Stimulated activated CD8-positive, alpha-beta memory T cell treated with anti-CD3 and anti-CD28 coated beads, Interleukin-2, amount 100 ng/mL, for 1 hour (primary cell): Measurements from ENCODE around the gene GJB2.

Experiments used
- DNase-seq, 2 donors: peaks; one replicate each; pipeline ENCODE4 v3.0.0-alpha.2; 2020; ENCODE audit warnings: low read depth in 2 of 2

The GJB2 gene

DNA sequence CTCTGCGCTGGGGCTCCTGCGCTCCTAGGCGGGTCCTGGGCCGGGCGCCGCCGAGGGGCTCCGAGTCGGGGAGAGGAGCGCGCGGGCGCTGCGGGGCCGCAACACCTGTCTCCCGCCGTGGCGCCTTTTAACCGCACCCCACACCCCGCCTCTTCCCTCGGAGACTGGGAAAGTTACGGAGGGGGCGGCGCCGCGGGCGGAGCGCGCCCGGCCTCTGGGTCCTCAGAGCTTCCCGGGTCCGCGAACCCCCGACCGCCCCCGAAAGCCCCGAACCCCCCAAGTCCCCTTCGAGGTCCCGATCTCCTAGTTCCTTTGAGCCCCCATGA lies at the start of gene GJB2:
Gene GJB2 (minus strand): TSS at position 103 of the 326 bp plus-strand sequence. CDS start 3,357 bp downstream, outside the sequence.
- DNase-seq: no peak

DNA sequence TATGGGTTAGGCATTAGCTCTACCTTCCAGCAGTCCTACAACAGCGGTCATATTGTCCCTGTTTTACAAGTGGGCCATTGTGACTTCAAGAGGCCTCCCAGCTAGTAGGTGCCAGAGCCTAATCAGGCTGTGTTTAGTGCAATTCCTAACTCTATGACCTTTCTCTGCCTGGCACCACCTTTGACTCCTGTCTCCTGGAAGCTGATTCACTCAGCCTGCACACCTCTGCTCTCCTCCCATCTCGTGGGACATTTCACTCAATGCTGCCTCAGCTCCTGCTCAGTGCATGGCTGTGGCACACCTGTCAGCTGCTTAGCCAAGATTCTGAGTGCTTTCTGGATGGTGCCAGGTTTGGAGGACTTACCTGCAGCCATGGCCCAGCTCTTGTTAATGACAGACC lies 48.9 kb upstream of the GJB2 start:
- no peak for DNase-seq

DNA sequence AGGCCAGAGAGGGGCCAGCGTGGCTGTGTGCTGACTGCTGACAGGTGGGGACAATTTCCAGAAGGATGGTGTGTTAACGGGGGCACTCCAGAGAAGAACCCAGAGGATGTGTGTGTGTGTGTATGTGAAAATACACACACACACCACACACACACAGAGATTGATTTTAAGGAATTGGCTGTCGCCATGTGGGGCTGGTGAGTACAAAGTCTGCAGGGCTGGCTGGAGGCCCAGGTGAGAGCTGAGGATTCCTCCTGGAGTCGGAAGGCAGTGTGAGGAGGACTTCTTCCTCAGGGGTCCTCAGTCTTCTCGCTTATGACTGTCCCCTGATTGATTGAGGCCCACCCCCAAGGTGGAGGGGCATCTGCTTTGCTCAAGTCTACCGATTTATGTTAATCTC lies 47.0 kb upstream of the GJB2 start:
- DNase-seq: no peak

DNA sequence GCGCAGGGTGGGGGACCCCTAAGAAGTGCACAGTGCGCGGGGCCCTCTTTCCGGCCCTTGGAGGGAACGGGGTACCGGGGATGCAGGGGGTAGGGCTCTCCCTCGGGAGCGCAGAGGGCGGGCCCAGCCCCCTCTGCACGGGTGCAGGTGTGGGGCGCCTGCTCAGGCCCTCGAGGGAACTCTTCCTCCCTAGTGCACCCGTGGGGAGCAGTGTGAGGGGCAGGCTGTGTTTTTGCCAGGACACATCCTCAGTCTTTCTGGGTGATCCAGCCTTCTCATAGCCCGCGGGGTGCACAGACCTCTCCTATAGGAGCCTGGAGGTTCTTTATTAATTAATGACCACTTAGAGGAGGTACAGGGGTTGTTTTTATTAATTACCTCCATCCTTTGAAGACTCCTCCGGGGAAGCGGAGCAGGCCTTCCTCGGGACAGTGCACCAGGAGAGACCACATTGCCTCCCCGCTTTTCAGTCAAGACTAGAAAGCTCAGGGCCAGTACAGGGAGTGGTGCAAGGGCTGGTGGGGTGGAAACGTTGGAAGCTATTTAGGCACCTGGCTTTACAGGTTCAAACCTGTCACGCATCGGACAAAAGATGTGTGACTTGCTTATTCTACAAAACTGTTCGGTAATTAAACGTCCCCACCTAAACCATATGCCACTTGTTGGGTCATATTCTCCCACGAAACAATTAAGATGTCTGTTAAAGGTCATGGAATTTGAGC lies 40.0 kb upstream of the GJB2 start:
- DNase-seq: no peak

DNA sequence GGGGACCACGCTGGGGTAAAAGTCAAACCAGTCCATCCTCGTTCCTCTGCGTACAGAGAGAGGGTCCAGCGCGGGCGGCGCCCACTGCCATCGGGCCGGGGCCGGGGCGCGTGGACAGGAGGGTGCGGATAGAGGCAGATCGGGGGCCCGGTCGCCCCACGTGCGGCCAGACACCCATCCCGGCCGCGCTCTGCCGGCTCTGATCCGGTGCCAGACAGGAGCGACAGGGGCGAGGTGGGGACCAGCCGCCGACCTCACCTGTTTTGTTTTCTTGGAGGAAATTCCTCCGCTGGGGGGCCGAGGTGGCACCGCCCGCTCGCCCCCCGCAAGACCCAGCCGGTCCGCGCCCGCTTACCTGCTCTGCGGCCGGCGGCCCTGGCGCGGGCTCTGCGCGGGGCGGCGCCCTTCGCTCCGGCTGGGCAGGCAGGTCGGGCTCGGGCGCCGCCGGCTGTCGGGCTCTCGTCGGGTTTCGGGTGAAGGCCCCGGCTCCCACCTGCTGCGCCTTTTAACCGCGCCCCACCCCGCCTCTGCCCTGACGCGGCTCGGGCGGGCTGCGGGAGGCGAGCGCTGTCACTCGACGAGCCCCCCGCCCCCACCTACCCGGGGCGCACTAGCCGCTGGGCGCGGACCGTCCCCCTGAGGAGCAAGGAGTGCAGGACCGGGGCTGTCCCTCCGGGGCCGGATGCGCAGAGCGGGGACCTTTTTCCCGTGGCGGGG lies 39.3 kb upstream of the GJB2 start, which contains the start of gene GJB6:
Gene GJB6 (minus strand): TSS at position 481 of the 717 bp plus-strand sequence. CDS start 8,839 bp downstream, outside the sequence.
- peak in 1 of 2 donors; percentile 11 for DNase-seq

DNA sequence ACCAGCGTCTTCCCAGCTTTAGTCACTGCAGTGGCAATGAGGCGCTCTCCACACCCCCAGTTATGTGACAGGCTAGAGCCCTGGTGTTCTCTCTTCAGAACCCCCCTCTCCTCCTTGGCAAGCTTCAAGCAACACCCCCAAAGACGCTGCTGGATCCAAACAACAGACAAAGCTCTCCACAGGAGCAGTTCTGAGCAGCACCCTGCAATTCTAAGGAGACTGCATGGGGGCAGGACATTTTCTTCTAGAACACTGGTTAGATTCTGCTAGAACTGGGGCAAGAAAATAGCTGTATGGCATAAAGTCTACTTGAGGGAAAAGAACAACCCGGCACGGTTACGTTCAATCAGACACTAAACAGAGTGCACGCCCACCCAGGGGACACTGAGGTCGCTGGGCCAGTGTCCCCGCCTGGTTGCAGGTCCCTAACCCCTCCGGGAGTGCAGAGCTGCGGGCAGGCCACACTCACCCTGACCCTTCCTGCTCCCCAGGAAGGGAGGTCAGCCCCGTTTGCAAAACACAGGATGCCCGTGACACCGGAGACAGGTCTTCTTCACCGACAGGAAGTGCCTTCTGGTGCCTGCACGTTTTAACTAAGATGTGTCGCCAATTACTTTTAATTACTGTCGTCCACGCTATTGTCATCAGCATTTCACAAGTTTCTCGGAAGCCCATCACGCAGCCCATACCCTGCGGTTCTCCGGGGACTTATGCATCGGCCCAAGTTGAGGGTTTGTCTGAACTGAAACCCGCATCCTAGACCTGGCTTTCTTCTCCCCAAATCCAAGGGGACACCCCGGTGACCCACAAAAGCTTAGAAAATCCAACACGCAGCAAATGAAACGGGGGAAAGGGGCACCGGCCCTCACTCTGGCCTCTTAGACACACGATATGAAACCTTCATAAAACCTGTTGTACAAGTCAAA lies 38.4 kb upstream of the GJB2 start:
- DNase-seq: no peak

DNA sequence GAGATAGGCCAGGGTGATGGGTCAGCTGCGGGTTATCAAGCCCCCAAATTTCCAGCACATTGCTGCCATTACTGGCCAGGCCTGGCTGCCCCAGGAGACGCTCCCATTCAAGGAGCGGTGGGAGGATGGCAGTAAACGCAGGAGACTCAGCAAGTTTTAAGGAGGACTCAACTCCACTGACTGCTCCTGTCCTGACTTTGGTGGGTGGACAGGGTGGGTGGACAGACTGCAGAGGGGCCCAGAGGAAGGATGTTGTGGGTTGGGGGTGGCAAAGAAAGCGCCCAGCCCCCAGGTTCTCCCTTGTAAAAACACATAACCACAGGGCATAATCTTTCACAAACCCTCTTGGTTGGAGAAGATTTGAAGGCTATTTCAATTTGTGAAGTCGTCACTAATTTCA lies 35.0 kb upstream of the GJB2 start:
- no peak for DNase-seq

DNA sequence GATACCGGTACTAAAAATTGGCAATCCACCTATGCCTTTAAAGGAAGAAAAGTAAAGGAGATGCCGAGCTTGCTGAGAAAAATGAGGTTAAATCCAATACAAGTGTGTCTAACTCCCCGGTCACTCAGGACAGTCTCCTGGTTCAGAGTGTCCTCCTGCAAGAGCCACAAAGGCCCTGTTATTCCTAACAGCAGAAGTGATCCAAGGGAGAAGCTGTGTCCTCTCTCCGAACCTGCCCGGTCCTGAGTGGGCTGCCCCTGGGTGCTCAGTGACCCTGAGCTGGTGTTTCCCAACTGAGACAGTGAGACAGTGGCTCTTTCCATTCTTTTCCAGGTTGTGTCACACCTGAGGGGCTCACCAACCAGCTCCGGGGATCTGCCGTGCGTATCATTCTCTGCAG lies 34.5 kb upstream of the GJB2 start:
- DNase-seq: no peak

DNA sequence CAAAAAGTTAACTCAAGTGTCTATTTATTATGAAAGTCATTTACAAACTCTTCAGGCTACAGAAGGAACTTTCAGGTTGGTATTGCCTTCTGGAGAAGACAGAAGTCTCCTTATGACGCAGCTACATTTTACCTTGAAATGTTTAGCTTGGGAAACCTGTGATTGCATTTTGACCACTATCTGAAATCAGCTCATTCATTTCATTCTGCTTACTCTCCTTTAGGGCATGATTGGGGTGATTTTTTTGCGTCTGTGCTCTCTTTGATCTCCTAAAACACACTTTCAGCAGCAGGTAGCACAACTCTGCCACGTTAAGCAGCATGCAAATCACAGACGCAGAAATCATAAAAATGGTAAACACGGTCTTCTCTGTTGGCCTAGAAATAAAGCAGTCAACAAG lies 29.8 kb upstream of the GJB2 start:
- no peak for DNase-seq

DNA sequence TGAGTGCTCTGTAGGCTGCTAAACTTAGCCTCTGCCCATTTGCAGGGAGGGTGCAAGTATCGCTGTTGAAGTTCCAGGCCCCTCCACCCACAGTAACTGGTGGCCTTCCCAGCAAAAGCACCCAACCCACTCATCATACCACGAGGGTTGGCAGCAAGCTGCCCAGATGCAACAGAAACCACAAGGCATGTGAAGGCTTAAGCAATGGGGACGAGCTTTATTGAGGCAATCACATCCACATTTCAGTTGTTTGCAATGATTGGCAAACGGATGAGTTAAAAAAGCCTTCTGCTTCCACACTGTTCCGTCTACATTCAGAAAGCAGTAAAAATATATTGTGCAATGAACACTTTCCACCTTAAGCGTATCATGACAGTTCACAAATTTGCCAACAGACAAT lies 29.0 kb upstream of the GJB2 start:
- no peak for DNase-seq

DNA sequence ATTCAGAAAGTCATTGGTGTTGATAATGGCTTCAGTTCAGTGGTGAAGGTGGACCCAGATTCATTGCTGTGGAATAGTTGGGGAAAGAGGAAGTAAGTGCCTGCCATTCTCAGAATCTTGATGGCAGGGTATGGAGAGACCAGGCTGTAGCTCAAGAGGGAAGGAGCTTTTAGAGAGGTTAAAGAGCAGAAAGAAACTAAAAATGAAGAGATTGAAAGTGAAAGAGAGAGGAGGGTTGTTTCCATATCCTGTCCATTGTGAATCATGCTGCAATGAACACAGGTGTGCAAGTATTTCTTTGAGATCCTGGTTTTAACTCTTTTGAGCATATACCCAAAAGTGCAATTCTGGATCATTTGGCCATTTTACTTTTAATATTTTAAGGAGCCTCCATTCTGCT lies 26.8 kb upstream of the GJB2 start:
- DNase-seq: no peak

DNA sequence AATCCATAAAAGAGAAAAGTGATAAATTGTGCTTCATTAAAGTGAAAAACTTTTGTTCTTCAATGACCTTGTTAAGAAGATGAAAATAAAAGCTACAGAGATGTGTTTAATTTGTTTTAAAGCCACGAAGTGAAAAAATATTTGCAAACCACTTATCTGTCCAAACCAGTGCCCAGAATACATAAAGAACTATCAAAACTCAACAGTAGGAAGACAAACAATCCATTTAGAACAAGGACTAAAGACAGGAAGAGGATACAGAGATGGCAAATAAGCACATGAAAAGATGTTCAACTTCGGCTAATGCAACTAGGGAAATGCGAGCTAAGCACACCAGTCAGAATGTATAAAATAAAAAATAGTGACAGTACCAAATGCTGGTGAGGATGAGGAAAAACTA lies 24.4 kb upstream of the GJB2 start:
- no peak for DNase-seq

DNA sequence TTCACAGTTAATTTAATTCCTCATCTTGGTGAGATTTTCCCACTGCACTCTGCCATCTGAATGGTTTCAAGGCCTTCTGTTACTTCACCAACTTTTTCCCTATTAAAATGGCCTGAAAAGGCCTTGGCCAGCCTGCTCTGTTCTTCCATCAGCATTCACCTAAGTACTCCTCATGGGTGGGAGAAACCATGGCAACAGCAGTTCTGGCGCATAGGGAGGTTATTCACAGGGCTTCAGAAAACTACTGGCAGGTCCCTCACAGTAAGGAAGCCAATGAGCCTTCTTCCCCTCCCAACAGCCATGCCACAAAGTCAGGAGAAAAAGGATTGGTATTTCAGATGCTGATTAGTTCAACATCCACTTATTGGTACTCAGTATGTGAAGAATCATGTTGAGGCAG lies 17.2 kb upstream of the GJB2 start:
- no peak for DNase-seq

DNA sequence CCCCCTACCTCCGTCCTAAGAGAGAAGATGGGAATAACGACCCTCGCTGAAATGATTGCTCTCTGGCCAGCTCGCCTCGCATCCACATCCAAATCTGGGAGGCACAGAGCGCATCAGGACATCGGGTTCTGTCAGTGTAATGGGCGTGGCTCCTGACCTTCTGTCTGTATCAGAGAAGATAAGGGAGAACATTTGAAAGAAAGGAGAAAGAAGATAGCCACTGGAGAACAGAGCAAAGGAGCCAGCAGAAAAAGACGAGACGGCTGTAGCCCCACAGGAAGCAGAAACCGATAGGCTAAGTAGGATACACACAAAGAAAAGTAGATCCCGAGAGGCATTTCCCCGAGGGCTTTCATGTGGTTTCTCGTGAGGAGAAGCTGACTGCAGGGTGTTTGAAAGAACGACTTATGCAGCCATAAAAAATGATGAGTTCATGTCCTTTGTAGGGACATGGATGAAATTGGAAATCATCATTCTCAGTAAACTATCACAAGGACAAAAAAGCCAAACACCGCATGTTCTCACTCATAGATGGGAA lies 14.0 kb upstream of the GJB2 start:
- DNase-seq: no peak

DNA sequence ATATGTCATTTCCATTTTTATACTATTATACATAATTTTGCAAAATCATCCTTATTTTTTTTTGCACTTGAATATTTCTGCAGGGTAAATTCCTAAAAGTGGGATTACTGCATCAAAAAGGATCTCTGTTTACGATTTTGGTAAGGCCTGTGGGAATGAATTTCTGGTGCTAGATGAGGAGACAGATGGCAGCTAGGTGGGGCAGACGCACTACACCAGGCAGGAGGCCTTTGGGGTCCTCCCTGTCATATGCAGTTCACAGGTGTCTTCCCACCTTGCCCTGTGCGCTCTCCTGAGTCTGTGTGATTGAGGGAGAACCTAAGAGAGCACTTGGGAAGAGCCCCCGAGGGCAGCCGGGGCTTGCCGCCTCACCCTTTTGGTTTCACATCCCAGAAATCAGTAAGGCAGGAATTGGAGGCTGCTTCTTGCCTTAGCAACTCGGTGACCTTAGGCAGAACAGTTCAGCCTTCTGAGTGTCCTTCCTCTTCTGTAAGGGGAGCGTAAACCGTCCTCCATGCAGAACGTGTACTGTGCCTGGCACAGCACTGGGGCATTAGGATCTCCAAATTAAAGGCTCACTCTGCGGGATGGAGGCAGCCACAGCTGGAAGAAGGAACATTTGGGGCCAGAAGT lies 13.4 kb upstream of the GJB2 start:
- no peak for DNase-seq

DNA sequence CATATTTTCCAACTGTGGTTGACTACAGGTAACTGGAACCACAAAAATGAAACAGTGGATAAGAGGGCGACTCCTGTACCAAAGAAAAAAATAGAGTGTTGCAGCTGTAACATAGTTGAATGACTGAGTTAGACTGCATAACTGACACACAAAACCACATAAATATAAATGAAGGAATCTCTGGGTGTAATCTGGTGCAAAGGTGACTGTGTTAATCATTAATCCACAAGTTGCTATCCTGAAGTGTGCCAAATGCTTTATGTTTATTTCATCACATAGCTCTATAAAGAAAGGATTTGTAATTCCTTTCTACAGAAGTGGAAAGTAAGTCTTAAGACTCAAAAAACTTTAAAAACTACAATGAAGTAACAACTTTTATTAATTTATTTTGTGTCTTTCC lies 6.0 kb upstream of the GJB2 start:
- DNase-seq: no peak

DNA sequence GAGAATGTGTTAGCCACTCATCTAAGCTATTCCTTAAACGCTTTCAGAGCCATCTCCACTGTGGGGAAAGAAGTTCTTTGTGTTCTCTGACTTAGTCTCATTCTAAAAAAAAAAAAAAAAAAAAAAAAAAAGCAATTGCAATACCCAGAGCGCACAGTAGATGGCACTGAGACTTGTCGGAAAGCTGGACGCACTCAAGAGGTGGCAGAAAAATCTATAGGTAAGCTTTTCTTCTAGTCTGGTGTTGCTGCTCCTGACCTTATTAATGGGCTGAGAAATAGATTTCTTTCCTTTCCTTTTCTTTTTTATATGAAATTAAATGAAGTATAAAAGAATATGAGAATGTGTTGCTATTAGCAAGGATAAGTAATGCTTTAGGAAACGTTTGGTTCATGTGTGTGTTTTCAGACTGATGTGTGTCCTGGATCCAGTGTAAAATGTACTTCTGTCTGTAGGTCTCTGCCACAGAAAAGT lies 4.7 kb upstream of the GJB2 start:
- no peak for DNase-seq

DNA sequence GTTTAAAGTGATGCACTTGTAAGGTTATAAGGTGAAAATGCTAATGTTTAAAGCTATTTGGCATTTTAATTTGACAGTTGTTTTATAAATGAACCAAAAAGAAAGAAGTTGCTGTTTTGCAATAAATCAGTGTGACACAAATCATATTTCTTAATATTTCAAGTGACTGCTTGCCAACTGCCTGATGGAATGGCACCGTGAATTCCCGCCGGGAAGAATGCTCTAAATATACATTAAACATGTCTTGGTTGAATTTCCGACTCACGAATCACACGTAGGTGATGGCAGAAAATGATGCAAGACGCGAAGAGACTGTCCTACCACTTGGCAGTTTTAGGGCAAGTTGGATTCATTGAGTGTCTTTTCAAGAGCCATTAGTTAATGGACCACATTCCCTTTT lies 3.1 kb upstream of the GJB2 start:
- DNase-seq: no peak

DNA sequence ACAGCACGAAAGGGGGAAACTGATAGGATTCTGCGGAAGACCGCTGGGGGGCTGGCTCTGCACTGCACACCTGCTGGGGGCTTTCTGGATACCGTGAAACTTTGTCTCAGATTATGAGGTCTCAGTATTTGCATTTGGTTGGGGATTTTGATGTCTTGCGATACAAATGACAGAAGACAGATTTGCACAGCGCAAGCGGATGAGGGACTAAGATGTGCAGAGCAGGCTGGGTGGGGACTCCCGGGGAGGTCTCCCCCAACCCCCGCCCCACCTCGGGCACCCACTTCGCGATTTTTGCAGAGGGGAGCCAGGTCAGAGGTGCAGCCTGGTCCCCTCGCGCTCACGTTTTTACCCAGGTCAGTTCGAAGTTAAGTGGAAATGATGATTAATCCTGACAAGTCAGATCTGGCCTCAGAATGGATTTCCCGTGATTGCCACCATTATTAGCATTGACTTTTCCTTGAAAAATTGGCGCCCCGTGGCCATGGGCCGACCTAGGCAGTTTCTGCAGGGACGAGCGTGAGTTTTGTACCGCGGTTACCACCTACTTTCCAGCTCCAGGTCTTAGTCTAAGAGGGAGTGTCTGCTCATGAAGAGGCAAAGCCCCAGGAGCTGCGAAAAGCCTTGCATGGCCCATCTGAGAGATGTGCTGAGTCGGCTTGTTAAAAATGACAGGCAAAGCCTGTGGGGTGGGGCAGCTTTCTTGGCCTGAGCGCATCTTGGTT lies 1.3 kb upstream of the GJB2 start:
- DNase-seq: no peak

DNA sequence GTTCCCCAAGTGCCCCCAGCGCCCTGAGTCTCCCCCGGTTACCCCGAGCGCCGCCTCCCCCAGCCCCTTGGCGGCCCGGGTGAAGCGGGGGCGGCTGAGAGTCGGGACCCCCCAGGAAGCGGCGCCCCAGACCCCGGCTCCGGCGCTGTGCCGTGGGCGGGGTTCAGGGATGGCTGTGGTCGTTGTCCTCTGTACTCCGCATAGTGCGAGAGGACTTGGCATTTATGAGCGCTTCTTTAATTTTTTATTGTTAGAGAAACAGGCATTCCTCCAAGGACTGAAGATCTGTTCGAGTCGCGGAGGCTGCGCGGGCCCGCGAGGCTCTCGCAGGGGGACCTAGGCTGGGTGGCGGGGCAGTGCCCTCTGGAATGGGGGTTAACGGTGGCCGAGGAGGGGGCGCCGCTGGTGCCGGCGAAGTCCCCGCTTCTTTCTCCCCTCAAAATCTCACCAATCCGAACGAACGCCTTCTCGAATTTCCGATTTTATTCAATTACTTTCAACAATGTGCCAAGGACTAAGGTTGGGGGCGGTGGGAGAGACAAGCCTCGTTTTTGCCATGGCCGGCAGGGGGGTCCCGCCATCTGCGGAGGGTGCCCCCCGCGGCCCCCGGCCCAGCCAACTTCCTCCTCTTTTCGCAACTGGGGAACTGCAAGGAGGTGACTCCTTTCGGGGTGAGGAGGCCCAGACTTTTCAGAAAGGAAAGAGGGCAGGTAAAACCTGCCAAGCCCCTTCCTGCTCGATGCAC lies 596 bp upstream of the GJB2 start:
- no peak for DNase-seq
